Nephron (organoid): ENCODE results near the gene CYREN.

Experiments used
- H3K27ac Mint-ChIP-seq, 3 experiments: 2 replicates each; pipeline ENCODE4 v1.8.0; 2020; ENCODE audit warnings: mixed read lengths in 3 of 3, mild to moderate bottlenecking in 2 of 3, moderate library complexity in 1 of 3
- H3K27me3 Mint-ChIP-seq: 2 replicates; pipeline ENCODE4 v1.8.0; 2021; ENCODE audit warnings: low read depth, mild to moderate bottlenecking, moderate library complexity, mixed read lengths
- H3K36me3 Mint-ChIP-seq: 2 replicates; pipeline ENCODE4 v1.8.0; 2020; ENCODE audit warnings: low read depth, mixed read lengths
- H3K4me1 Mint-ChIP-seq: 2 replicates; pipeline ENCODE4 v1.8.0; 2020; ENCODE audit warnings: mixed read lengths
- H3K4me3 Mint-ChIP-seq, 3 experiments: 2 replicates each; pipeline ENCODE4 v1.8.0; 2020; ENCODE audit warnings: mild to moderate bottlenecking in 3 of 3, mixed read lengths in 3 of 3, moderate library complexity in 2 of 3
- H3K9me3 Mint-ChIP-seq: 2 replicates; pipeline ENCODE4 v1.8.0; 2020; ENCODE audit warnings: mixed read lengths
- CTCF ChIP-seq, 3 experiments: fragments of 200-600 bp; sonication (generic); IDR thresholded peaks; one replicate each; pipeline ENCODE4 v1.5.0; 2021; ENCODE audit warnings: antibody characterized with exemption in 3 of 3; ENCODE audit not compliant: unreplicated experiment in 3 of 3

Gene CYREN

GRCh38 chr7:135158141-135158655 is 12.3 kb downstream of the CYREN start:
- H3K27ac Mint-ChIP-seq, result no peak overlapping the region
- H3K36me3 Mint-ChIP-seq, result peaks cover 76% of the 10 kb centered on the region
- no peak for TF ChIP-seq CTCF (IDR thresholded peaks at IDR 0.05; ENCODE audit: unreplicated experiment in 3 of 3)

GRCh38 chr7:135156290-135156689 is 14.2 kb downstream of the CYREN start:
- Mint-ChIP-seq H3K36me3 (peaks cover 65% of the 10 kb centered on the region), H3K4me3 (no peak overlapping the region), H3K27ac (no peak overlapping the region), H3K27me3 (no peaks in the 10 kb centered on the region), H3K4me1 (peaks cover 24% of the 10 kb centered on the region), H3K9me3 (peaks cover 53% of the 10 kb centered on the region)
- TF ChIP-seq CTCF (IDR thresholded peaks at IDR 0.05; ENCODE audit: unreplicated experiment in 3 of 3), result no peak

More at GRCh38 chr7:135158141-135158655, 12.3 kb downstream of the CYREN start:
- peaks cover 61% of the 10 kb centered on the region for H3K9me3 Mint-ChIP-seq
- peaks cover 29% of the 10 kb centered on the region for H3K4me1 Mint-ChIP-seq
- H3K4me3 Mint-ChIP-seq, result no peak overlapping the region
- H3K27me3 Mint-ChIP-seq, result no peaks in the 10 kb centered on the region

GRCh38 chr7:135154734-135155133 is 15.8 kb downstream of the CYREN start:
- H3K27ac Mint-ChIP-seq, result no peak overlapping the region
- peaks cover 52% of the 10 kb centered on the region for H3K36me3 Mint-ChIP-seq
- H3K27me3 Mint-ChIP-seq, result no peaks in the 10 kb centered on the region
- peaks cover 11% of the 10 kb centered on the region for H3K4me1 Mint-ChIP-seq
- no peak overlapping the region for H3K4me3 Mint-ChIP-seq
- TF ChIP-seq CTCF (IDR thresholded peaks at IDR 0.05; ENCODE audit: unreplicated experiment in 3 of 3), result no peak
- H3K9me3 Mint-ChIP-seq, result peaks cover 47% of the 10 kb centered on the region

GRCh38 chr7:135152442-135152841 is 18.1 kb downstream of the CYREN start:
- Mint-ChIP-seq H3K4me3 (peak overlapping the region in 1 of 3 experiments; percentile 4), H3K9me3 (peaks cover 41% of the 10 kb centered on the region), H3K36me3 (peaks cover 40% of the 10 kb centered on the region), H3K4me1 (peaks cover 6% of the 10 kb centered on the region), H3K27me3 (no peaks in the 10 kb centered on the region), H3K27ac (peak overlapping the region; percentile 85 to 96 (median 89))
- no peak for TF ChIP-seq CTCF (IDR thresholded peaks at IDR 0.05; ENCODE audit: unreplicated experiment in 3 of 3)

GRCh38 chr7:135151533-135151932 is 19.0 kb downstream of the CYREN start:
- Mint-ChIP-seq H3K9me3 (peaks cover 33% of the 10 kb centered on the region), H3K36me3 (peaks cover 31% of the 10 kb centered on the region), H3K4me3 (peak overlapping the region in 1 of 3 experiments; percentile 29), H3K27ac (peak overlapping the region; percentile 51 to 73 (median 64)), H3K27me3 (no peaks in the 10 kb centered on the region), H3K4me1 (peaks cover 6% of the 10 kb centered on the region)
- no peak for TF ChIP-seq CTCF (IDR thresholded peaks at IDR 0.05; ENCODE audit: unreplicated experiment in 3 of 3)

GRCh38 chr7:135151132-135151531 is 19.4 kb downstream of the CYREN start:
- Mint-ChIP-seq H3K4me1 (peaks cover 6% of the 10 kb centered on the region), H3K36me3 (peaks cover 27% of the 10 kb centered on the region), H3K27me3 (no peaks in the 10 kb centered on the region), H3K4me3 (peak overlapping the region in 1 of 3 experiments; percentile 29), H3K27ac (peak overlapping the region; percentile 51 to 73 (median 64)), H3K9me3 (peaks cover 29% of the 10 kb centered on the region)
- TF ChIP-seq CTCF (IDR thresholded peaks at IDR 0.05; ENCODE audit: unreplicated experiment in 3 of 3), result no peak
